ENCODE results near the gene MAN1C1.

- TF ChIP-seq EZH2phosphoT487 (IDR thresholded peaks at IDR 0.05) (no peak), CTCF (IDR thresholded peaks at IDR 0.05) (peak; percentile 58)
These were observed at the start of gene MAN1C1 for GRCh38 chr1:25616095-25616986.

Measured in neural progenitor cell (in vitro differentiated cells).